Eye (tissue), 1 donor: ENCODE results near the gene METTL21C.

Source experiments
- DNase-seq: peaks from one replicate; pipeline ENCODE4 v3.0.0-alpha.2; 2015

The METTL21C gene

GRCh38 chr13:102694937-102695336 is at the start of gene METTL21C:
TSS of gene METTL21C (minus strand) at chr13:102695044. CDS start at chr13:102694498, 546 bp downstream.
- no peak for DNase-seq

DNA sequence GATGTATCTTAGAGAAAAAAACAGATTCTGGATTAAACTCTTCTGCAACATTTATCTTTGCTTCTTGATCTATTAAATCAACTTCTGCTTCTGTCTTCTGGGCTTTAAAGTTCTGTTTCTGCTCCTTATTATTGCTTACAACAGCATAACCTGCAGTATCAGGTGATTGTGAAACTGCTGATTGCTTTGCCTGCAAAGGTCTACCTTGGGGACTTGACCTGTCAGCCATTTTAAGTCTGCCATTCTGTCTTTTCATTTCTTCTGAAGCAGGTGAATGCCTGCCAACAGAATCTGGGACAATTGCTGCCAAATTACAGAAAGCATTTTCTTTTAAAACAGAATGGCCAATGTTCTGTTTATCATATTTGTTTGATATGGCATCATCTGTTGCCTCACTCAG is 47.7 kb upstream of the METTL21C start:
- DNase-seq = no peak

DNA sequence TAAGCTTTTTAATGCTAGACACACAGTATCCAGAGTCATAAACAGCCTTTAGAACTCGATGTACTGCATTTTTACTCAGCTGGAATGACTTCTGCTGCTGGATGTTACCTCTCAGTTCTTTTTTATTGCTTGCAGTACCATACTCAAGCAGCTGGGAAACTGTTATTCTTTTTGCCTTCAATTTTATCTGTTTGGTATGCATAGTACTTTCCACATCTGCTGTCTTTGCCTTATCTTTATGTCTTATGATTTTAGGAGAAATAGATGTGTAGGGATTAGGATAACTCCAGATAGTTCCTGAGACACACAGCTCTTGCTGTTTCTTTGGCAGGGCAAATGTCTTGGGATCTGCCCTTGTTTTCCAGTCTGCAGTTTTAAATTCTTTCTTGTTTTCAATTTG is 47.3 kb upstream of the METTL21C start:
- DNase-seq = no peak

GRCh38 chr13:102729560-102730270 is 34.9 kb upstream of the METTL21C start:
- no peak for DNase-seq

DNA sequence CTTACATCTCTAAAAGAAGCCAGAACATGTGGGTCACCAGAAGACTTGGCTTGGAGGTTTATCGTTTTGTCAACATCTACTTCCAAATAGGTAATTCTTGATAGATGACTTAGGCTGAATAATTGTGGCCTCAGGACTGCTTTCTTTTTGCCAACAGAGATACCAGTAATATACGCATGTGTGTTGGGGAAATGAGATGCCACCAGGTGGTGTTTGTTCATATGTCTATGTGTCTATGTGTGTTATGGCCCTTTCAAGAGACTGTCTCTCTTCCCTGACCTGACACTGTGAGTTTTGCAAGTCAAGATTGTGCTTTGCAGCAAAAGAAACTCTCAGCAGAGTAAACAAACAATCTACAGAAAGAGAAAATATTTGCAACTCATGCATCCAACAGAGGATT is 31.6 kb upstream of the METTL21C start:
- no peak for DNase-seq

DNA sequence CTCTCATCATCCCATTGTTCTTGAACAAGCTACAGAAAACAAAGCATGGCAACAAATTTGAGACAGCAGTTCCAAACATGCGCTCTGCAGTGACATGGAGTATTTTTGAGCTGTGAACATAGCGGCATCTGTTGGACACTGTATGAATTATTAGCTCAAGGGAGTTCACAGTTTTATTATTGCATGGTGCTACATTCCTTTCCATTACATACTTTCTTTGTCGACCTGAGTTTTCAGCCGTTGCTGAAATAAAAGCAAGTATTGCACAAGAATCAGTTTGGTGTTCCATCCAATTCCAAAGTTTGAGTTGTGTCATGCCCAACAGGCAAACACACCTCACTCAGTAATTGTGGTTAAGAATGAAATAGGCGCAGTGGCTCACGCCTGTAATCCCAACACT is 30.1 kb upstream of the METTL21C start:
- peak; percentile 46 for DNase-seq

- DNase-seq = no peak
Observed at GRCh38 chr13:102721800-102722231, 27.0 kb upstream of the METTL21C start.

GRCh38 chr13:102718746-102719145 is 23.9 kb upstream of the METTL21C start:
- DNase-seq = no peak

- no peak for DNase-seq
Observed at GRCh38 chr13:102715447-102715846, 20.6 kb upstream of the METTL21C start.

- DNase-seq = no peak
Observed at GRCh38 chr13:102710261-102710679, 15.4 kb upstream of the METTL21C start.

DNA sequence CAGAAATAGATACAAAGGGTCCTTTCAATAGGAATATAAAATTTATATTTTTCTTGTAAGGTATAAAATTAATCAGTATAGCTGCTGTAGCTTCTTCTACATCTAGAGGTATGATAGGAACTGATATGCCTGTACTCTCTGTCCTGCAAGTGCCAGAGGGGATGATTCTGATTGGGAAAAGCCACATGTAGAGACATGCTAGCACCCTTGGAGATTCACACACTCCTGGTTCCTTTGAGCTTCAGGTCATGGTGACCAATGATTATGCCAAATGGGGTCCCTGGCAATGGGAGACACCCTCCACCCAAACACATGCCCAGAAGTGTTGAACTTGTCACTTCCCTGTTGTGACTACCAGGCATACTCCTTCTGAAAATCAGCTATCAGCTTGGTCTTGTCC is 14.7 kb upstream of the METTL21C start:
- DNase-seq = no peak

DNA sequence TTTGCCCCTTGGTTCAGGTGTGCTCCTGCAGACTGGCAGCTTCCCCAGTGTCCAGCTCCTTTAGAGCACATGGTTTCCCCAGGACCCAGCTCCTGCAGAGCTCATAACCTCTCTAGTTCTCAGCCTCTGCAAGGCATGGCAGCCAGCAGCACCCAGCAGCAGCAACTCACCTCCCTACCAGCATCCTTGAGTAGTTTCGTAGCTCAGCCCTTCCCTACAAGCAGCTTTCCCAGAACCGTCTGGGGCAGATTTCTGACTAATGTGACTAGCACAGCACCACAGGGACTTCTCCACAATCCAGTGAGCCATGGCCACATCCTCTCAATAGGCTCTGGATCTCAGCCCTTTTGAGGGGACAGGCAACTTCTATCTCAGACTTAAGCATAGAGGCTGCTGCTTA is 14.1 kb upstream of the METTL21C start:
- no peak for DNase-seq

DNA sequence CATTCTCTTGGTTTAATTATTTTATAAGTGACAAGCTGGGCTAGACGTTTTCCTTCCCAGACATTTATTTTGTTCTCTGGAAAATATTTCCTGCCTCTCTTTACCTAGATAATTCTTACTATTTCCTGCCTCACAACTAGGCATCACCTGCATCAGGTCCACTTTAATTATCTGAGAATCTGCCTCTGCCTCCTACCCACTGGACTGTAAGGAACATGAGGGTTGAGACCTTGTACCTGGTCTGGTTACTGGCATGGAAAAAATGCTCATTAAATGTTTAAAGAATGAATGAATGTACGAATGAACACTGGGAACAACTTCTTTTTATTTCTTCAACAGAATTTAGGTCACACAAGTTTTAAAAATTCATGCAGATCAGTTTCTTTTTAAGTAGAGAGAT is 13.4 kb upstream of the METTL21C start:
- DNase-seq = no peak

- DNase-seq = peak; percentile 39
Observed at GRCh38 chr13:102707467-102707866, 12.6 kb upstream of the METTL21C start.

GRCh38 chr13:102704238-102705058 is 9.6 kb upstream of the METTL21C start:
- DNase-seq = peak; percentile 55

DNA sequence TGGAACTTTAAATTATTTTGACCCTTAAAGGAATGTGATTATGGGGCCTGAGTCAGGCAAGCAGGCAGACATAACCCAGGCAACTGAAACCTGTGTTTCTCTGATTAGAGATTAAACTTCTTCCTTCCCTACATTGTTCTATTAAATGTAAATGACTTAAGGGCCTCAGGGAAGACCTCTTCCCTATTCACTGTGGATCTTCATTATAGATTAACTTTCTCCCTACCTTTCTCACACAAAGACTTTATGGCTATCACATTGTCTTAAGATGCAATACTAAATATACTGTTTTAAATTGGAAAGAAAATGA is 8.8 kb upstream of the METTL21C start:
- DNase-seq = no peak

DNA sequence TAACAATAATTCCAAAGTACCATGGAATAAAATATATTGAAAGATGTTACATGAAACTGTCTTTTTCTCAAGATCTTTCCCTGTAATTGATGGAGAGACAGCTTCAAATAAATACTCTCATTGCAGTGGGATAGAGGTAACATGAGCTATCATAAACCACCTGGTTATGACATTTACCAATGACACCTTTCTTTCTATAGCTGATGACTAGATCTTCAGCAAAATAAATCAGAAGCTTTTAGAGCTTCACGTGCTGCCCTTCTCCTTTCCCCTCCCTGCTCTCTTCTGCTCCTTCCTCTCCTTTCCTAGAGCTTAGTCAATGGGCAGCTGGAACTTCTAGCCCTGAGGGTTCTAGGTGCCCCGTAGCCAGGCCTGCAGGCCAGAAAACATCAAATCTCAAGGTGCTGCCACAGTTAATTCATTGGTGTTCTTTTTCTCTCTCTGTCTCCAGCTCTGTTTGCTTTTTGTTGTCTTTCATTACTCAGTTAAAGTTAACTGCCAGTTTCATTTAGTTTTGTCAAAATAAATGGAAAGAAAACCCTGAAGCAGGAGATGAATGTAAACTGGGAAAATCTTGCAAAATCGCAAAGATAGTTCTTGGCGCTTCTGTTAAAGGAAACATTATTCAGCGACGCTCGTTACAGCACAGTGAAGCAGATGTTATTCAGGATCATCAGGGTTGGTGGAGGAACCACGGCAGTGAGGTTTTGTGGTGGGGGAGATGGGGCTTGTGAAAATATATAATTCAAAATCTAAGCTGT is 8.3 kb upstream of the METTL21C start:
- DNase-seq = peak; percentile 38

DNA sequence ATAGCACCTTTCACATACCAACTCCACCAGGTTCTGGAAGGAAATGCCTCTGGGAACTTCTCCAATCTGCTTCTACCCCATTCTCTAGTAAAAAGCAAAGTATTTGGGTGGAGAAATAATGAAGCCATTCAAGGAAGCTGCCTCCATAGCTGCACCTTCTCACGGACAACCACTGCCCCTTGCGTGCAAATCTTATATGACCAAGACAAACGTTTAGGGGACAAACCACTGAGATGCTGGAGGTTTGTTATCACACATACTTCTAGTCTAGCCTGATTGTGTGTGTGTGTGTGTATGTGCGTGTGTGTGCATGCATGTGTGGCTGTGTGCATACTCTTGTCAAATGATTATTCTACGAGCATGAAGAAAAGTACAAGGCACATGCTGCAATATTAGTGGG is 6.5 kb upstream of the METTL21C start:
- DNase-seq = no peak

GRCh38 chr13:102700088-102701031 is 5.5 kb upstream of the METTL21C start:
- peak; percentile 59 for DNase-seq

DNA sequence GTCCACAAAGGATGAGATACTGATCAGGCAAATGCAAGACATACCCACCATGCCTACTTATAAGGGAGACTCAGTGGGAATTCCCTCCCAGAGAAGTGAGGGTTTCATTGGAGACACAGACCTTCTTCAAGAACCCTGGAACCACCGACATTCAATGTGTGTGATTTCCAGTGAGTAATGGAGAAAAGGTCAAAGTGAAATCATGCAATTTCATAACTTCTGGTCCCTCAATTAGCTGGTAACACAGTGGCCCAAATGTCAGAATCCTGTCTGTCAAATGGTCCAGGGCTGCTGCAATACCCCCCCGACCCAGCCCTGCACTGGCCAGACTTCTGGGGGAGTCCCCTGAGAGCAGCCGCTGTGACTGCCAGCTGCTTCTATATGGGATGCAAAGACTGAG is 4.7 kb upstream of the METTL21C start:
- no peak for DNase-seq

- no peak for DNase-seq
Observed at GRCh38 chr13:102698649-102698980, 3.8 kb upstream of the METTL21C start.

DNA sequence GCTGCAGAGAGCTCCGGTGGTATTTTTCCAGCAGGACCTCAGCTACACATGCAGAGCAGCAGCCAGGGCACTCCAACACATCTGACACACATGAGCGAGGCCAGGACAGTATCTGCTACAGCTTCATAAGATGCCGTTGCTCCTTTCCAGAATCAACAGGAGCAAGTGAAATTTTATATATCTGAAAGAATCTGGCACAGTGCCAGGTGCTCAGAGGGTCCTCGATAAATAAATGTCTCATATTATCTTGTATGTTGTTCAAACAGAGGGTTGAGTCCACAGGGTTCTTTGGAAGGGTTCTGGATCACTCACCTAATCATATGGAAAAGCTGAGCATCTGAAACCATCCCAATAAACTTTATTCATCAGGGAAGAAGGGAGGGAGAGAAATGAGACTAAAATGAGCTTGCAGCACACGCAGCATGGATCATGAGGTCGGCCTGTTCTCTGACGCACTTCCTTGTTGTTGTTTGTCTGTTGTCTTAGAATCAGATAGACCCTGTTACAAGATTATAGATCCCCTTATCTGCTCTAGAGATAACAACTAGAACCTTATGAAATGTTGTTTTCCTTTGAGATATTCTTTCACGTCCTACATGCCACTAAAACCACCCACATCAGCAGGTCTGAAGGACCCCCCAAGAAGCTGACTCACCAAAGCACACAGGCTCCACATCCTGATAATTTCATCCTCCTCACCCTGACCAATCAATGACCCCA is 3.2 kb upstream of the METTL21C start:
- no peak for DNase-seq
